T-helper 22 cell (primary cell): ENCODE results near the gene SMURF1.
"Not testable (repeated sequence)": the region's sequence is repeated elsewhere in the genome, so short reads cannot be mapped to it uniquely, and the experiment has no call there.

ENCODE experiments used
- DNase-seq: peaks from one replicate; pipeline ENCODE4 v3.0.0-alpha.2; 2020; ENCODE audit warnings: low read depth

Gene SMURF1

DNA sequence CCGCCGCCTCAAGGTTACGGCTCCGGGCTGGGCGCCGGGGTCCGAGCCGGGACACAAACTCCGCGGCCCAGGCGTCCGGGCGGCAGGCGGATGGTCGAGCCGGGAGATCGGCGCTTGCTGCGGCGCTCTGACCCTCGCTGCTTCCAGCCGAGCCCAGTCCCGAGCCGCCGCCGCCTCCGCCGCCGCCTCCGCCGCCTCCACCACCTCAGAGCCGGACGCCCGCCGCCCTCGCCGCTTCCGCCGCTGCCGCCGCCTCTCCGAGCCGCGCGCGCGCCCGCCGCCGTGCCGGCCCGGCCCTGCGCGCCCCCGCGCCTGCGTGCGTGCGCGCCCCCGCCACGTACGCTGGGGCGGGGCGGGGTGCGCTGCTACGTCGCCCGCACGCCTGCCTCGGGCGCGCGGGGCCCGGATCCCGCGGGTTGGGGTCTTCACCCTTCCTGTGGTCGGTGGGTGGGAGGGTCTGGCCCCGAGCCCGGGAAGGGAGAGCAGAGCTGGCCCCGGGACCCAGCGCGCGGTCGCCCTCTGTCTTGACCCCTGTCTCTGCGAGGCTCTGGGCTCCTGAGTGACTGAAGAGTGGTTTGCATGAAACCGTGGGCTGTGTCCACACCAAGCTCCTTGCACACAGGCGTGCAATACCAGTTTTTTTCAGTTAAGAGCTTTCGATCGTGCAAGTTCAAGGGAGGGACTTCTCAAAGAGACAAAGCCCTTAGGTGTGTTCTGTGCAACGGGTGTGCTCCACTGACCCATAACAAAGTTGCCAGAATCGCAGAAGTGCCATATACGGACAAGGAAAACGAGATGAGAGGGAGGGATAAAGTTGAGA lies at the start of gene SMURF1:
TSS of gene SMURF1 (minus strand) at position 256 of the 820 bp plus-strand sequence. CDS start 328 bp downstream, outside the sequence.
- DNase-seq: peak; percentile 54

DNA sequence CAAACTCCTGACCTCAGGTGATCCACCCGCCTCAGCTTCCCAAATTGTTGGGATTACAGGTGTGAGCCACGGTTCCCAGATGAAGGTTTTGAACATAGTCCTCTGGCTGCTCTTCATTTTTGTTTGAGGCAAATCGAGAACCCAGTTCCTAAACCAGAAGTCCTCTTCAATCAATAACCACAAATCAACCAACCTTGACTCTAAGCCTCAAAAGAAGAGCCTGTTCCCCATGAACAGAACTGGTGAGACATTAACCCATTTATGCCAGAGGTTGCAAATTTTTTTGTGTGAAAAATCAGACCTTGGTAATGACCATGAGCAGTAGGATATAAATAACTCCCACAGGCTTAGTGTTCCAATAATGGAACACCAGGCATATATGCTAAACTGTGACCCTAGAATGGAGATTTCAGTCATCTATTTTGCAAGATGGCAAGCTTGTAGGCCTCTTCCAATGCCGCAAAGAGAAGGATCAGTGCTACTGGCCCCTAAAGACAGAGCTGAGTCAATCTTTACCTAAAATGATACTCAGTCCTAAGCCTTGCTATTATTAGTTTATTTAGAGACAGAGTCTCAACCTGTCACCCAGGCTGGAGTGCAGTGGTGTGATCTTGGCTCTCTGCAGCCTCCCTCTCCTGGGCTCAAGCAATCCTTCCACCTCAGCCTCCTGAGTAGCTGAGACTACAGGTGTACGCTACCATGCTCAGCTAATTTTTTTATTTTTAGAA lies 48.1 kb upstream of the SMURF1 start:
- no peak for DNase-seq

- no peak for DNase-seq
Measured at GRCh38 chr7:99190359-99191009, 46.6 kb upstream of the SMURF1 start.

DNA sequence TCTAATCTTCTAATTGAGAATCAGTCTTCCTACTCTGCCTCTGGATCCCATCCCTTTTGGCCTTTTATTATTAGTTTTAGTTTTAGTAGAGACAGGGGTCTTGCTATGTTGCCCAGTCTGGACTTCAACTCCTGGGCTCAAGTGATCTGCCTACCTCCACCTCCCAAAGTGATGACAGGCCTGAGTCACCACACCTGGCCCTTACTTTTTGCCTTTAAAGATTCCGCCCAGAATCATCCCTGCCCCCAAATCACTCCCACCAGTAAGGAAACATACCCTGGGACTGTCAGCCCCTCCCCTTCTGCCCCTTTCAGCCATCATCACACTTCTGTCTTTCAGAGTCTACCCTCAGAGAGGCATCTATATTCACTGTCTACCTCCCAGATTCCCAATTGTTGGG lies 45.3 kb upstream of the SMURF1 start:
- no peak for DNase-seq

GRCh38 chr7:99188221-99188620 lies 44.3 kb upstream of the SMURF1 start:
- DNase-seq: no peak

- DNase-seq: no peak
Measured at GRCh38 chr7:99184532-99185218, 40.8 kb upstream of the SMURF1 start.

GRCh38 chr7:99180067-99180650 lies 36.3 kb upstream of the SMURF1 start:
- no peak for DNase-seq

DNA sequence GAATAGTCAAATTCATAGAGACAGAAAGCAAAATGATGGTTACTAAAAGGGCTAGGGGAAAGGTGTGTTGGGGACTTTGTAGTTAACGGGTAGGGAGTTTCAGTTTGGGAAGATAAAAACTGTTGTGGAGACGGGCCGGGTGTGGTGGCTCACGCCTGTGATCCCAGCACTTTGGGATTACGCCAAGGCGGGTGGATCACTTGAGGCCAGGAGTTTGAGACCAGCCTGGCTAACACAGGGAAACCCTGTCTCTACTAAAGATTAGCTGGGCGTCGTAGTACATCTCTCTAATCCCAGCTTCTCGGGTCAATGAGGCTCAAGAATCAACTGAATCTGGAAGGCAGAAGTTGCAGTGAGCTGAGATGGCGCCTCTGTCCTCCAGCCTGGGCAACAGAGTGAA lies 33.3 kb upstream of the SMURF1 start:
- DNase-seq: no peak

- DNase-seq: no peak
Measured at GRCh38 chr7:99173787-99174186, 29.9 kb upstream of the SMURF1 start.

- DNase-seq: no peak
Measured at GRCh38 chr7:99171731-99172130, 27.8 kb upstream of the SMURF1 start.

DNA sequence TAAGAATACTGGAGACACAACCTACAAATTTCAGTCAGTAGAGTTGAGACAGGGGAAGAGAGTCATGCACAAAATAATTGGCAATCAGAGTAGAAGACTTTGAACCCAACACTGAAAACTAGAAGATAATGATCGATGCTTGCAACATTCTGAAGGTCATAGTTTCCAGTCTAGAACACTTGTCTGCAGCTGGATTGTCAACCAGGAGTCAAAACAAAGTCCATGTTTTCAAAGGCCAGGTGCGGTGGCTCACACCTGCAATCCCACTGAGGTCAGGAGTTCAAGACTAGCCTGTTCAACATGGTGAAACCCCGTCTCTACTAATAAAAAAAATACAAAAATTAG lies 26.8 kb upstream of the SMURF1 start:
- no peak for DNase-seq

DNA sequence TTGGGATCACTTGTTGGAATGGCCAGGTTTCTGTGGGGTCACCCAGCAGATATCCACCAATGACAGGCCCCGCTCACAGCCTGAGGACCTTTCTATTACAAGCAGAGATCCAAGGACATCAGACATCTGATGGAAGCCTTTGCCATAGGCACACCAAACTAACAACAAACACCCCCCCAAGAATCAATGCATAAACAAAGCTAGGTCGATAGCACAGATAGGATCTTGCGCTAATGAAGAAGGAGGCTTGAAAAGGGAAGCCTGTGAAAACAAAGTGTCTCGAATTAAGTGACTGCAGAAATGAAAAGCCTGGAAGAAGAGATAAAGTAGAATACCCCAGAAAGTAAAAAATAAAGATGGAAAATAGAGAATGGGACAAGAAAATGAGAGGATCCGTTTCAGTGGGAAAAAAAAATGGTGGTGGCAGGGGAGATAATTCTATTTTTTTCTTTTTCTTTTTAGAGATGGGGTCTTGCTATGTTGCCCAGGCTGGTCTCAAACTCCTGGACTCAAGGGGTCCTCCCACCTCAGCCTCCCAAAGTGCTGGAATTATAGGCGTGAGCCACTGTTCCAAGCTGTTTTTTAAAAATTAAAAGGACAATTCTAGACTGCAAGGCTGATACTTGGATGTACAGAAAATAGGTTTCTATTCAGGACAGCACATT lies 26.3 kb upstream of the SMURF1 start:
- no peak for DNase-seq

DNA sequence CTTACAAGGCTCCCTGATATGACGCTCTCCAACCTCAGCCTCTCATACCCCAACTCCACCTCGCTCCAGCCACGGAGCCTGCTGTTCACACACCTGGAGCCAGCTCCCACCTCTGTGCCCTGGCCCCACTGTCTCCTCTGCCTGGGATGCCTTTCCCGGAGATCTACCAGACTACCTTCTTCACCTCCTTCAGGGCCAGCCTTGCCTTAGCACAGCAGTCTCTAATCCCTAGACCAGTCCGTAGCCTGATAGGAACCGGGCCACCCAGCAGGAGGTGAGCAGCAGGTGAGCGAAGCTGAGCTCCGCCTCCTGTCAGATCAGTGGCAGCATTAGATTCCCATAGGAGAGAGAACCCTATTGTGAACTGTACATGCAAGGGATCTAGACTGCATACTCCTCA lies 23.2 kb upstream of the SMURF1 start:
- no peak for DNase-seq

- no peak for DNase-seq
Measured at GRCh38 chr7:99165816-99166215, 21.9 kb upstream of the SMURF1 start.

DNA sequence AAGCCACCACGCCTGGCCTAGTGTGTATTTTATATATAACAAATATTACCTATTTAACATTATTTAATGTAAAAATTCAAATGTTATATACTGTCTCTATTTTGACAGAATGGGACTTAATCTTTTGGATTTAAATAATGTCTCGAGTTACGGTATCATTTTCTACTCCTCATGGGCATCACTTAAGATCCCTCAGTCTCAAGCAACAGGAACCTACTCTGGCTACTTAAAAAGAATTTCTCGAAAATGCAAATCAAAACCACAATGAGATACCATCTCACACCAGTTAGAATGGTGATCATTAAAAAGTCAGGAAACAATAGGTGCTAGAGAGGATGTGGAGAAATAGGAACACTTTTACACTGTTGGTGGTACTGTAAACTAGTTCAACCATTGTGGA lies 19.8 kb upstream of the SMURF1 start:
- DNase-seq: not testable (repeated sequence)

DNA sequence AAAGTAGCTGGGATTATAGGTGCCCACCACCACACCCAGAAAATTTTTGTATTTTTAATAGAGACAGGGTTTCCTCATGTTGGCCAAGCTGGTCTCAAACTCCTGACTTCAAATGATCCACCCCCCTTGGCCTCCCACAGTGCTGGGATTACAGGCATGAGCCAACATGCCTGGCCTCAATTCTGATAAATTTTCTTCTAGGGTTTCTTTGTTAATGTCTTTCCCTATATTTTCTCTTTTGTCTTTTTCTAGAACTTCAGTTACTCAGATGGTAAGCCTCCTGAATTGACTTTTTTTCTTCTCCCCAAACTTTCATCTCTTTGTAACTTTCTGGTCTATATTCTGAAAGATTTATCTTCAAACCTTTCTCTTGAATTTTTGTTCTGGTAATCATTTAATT lies 12.7 kb upstream of the SMURF1 start:
- DNase-seq: no peak

DNA sequence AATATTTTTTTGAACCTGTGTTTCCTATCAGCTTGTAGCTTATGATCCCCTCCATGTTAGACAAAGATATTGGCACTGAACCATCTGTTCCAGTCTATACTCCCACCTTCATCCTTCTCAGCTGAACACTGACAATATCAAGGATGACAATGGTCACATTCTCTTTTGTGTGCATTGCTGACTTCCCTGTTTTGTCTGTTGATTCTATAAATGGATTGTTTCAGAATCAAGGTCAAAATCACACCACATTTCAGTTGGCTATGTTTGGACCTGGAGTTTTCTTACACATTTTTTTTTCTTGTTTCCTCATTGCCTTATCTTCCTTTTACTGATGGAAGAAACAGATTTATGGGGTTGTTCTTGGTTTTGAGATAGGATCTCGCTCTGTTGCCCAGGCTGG lies 11.3 kb upstream of the SMURF1 start:
- no peak for DNase-seq

DNA sequence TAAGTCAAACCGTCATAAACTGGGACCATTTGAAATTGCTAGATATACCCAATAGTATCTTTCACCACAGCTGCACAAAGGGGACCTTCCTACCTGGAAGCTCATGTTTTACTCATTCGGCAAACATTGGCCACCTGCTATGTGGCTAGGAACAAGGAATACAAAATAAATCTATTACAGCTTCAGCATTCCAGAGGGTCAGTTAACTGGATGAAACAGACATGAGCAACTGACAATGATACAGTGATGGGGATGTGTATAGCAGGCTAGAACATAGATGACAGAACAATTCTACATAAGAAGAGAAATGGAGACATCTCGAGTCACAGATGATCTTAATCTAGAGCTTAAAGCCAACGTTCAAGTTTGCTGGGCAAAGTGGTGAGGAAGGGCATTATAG lies 3.1 kb upstream of the SMURF1 start:
- no peak for DNase-seq

- no peak for DNase-seq
Measured at GRCh38 chr7:99143521-99143852, 421 bp downstream of the SMURF1 start.

GRCh38 chr7:99142727-99143520 lies 984 bp downstream of the SMURF1 start:
- DNase-seq: peak; percentile 89
